GM06990 (cell line): ENCODE data around the gene DUSP10.

Experiments used
- DNase-seq: peaks from one replicate; pipeline ENCODE4 v3.0.0-alpha.2; 2011; ENCODE audit not compliant: insufficient read length; ENCODE audit errors: extremely low read depth
- H3K27me3 ChIP-seq: replicated peaks from 2 replicates; pipeline ENCODE4 v1.6.0; 2011; ENCODE audit warnings: low read length; ENCODE audit not compliant: control insufficient read depth, insufficient read depth
- H3K36me3 ChIP-seq: 2 replicates; pipeline ENCODE4 v1.5.1; 2011; ENCODE audit warnings: low read length; ENCODE audit not compliant: control insufficient read depth, insufficient read depth
- H3K4me3 ChIP-seq: replicated peaks from 2 replicates; pipeline ENCODE4 v1.5.1; 2011; ENCODE audit warnings: low read depth, mild to moderate bottlenecking, control low read depth, low read length
- CTCF ChIP-seq: IDR thresholded peaks from 2 replicates; pipeline ENCODE4 v1.5.1; 2011; ENCODE audit warnings: low read length, control low read depth, mild to moderate bottlenecking, inconsistent platforms; ENCODE audit not compliant: insufficient read depth, poor library complexity, severe bottlenecking

The DUSP10 gene

GRCh38 chr1:221728037-221728505 is 13.8 kb downstream of the DUSP10 start:
- DNase-seq = no peak
- no peak for TF ChIP-seq CTCF
- H3K36me3 ChIP-seq = peaks cover 4% of the 10 kb centered on the region
- H3K27me3 ChIP-seq = no peaks in the 10 kb centered on the region
- H3K4me3 ChIP-seq = no peak overlapping the region

- Histone ChIP-seq H3K27me3 (no peaks in the 10 kb centered on the region), H3K4me3 (no peak overlapping the region), H3K36me3 (peaks cover 5% of the 10 kb centered on the region)
- TF ChIP-seq CTCF = no peak
- DNase-seq = no peak
Measured at GRCh38 chr1:221727146-221728036, 14.5 kb downstream of the DUSP10 start.

- peak; percentile 48 for DNase-seq
- no peak for TF ChIP-seq CTCF
- H3K27me3 ChIP-seq = no peaks in the 10 kb centered on the region
- peak overlapping the region; percentile 14 for H3K4me3 ChIP-seq
- peaks cover 7% of the 10 kb centered on the region for H3K36me3 ChIP-seq
Measured at GRCh38 chr1:221725735-221726672, 15.9 kb downstream of the DUSP10 start.

GRCh38 chr1:221724931-221725605 is 16.8 kb downstream of the DUSP10 start:
- TF ChIP-seq CTCF = no peak
- Histone ChIP-seq H3K4me3 (no peak overlapping the region), H3K36me3 (peaks cover 7% of the 10 kb centered on the region), H3K27me3 (no peaks in the 10 kb centered on the region)
- no peak for DNase-seq

GRCh38 chr1:221723848-221724236 is 18.0 kb downstream of the DUSP10 start:
- TF ChIP-seq CTCF = no peak
- H3K27me3 ChIP-seq = no peaks in the 10 kb centered on the region
- no peak overlapping the region for H3K4me3 ChIP-seq
- peaks cover 9% of the 10 kb centered on the region for H3K36me3 ChIP-seq
- no peak for DNase-seq
